Fibroblast of mammary gland (primary cell): ENCODE data around the gene ATP6V0E1.

Experiments used
- DNase-seq: peaks from one replicate; pipeline ENCODE4 v3.0.0-alpha.2; 2010; ENCODE audit warnings: low read depth
- H3K4me3 ChIP-seq: 2 replicates; pipeline ENCODE4 v1.5.1; 2011; ENCODE audit warnings: low read depth, mild to moderate bottlenecking, low read length, moderate library complexity; ENCODE audit not compliant: control insufficient read depth
- TF ChIP-seq, protein P1 (sequence below): conservative IDR thresholded peaks from 2 replicates; pipeline ENCODE4 v1.5.1; 2011; ENCODE audit warnings: low read depth, low read length, inconsistent platforms; ENCODE audit not compliant: control insufficient read depth, insufficient read depth

ATP6V0E1 gene

DNA sequence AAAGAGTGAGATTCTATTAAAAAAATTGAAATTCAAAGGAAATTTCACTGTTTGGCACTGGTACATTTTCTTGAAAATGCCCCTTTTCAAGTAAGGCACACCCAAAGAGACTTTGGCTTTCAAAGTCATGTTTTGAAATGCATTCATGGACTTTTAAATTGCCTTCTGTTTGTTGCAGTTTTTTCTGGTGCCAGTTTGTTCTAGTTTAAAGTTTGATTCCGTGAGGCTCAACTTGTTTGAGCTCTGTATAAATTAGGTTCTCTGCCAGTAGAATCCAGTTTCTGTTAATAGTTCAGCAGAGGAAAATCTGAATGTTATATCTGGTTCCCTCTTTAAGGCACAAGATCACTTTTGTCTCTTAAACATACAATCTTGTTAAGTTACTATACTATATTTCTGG, 16.4 kb downstream of the ATP6V0E1 start:
- DNase-seq = no peak
- H3K4me3 ChIP-seq = no peak overlapping the region
- TF ChIP-seq, protein P1, sequence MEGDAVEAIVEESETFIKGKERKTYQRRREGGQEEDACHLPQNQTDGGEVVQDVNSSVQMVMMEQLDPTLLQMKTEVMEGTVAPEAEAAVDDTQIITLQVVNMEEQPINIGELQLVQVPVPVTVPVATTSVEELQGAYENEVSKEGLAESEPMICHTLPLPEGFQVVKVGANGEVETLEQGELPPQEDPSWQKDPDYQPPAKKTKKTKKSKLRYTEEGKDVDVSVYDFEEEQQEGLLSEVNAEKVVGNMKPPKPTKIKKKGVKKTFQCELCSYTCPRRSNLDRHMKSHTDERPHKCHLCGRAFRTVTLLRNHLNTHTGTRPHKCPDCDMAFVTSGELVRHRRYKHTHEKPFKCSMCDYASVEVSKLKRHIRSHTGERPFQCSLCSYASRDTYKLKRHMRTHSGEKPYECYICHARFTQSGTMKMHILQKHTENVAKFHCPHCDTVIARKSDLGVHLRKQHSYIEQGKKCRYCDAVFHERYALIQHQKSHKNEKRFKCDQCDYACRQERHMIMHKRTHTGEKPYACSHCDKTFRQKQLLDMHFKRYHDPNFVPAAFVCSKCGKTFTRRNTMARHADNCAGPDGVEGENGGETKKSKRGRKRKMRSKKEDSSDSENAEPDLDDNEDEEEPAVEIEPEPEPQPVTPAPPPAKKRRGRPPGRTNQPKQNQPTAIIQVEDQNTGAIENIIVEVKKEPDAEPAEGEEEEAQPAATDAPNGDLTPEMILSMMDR = no peak

DNA sequence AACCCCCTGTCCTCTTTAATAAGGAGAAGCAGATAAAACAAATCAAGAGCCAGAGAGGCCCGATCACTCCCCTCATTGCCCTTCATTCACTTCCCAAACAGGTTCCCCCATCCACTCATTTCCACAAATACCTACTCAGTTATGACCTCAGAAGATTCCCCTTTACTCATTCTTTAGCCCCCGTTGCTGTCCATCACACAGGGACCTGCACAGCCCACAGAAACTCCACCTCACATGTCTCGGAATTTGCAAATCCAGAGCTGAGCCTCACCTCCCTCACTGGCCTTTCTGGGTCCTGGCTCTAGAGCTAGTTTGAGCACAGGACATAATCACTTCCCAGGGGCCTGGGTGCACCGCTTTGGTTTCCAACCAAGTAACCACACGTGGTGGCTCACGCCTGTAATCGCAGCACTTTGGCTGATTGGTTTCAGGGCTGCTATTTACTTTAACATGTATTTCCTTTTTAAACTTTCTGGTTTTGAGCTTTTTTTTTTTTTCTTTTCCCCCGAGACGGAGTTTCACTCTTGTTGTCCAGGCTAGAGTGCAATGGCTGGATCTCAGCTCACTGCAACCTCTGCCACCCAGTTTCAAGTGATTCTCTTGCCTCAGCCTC, 17.8 kb downstream of the ATP6V0E1 start:
- no peak overlapping the region for H3K4me3 ChIP-seq
- TF ChIP-seq, protein P1 = no peak
- DNase-seq = no peak

DNA sequence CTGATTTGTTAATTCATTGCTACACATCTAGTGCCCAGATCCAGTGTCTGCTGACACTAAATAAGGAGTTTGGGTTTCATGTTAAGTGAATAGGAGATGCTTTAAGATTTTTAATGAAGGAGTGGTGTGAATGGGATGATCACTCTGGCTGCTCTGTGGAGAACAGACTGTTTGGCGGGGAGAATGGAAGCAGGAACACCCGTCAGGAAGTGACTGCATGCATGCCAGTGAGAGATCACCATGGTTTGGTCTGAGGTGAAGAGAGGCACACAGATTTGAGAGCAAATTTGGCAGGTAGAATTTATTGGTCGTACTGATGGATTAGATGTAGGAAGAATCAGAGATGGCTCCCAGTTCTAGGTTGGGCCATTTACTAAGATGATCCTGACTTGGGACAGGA, 19.8 kb downstream of the ATP6V0E1 start:
- no peak overlapping the region for H3K4me3 ChIP-seq
- TF ChIP-seq, protein P1 = no peak
- no peak for DNase-seq

DNA sequence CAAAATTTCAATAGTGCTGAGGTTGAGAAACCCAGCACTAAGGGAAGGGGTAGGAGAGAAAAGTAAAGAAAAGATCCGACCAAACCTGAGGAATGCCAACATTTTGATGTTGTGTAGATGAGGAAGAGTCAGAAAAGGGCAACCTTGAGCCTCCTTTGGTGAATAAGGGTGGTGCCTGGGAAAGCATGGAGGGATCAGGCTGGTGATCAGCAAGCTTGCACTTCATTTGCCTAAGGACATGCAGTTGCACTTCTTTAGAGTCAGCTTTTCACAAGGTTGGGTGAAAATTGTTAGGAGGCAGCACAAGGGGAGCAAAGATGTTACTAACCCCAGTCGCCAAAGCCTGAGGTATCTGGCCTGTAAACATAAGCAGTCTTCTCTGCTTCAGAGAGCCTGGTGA, 20.4 kb downstream of the ATP6V0E1 start:
- TF ChIP-seq, protein P1 = no peak
- DNase-seq = no peak
- no peak overlapping the region for H3K4me3 ChIP-seq

DNA sequence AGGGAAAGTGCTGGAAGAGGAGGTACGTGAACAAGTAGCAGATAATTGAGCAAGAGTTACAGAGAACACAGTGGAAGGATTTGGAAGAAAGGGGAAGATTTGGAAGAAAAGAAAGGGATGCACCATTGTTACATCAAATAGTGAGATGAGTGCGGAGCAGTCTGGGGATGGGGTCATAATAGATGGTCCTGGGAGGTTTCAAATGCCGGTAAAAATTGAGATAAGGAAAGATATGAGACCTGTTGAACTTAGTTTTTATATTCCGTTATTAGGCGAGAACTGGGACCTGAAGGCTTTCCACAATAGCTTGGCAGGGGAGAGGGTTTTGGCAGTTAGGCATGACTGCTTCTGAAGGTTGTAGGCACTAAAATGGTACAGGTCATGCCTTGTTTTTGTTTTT, 20.9 kb downstream of the ATP6V0E1 start:
- H3K4me3 ChIP-seq = no peak overlapping the region
- TF ChIP-seq, protein P1 = no peak

DNA sequence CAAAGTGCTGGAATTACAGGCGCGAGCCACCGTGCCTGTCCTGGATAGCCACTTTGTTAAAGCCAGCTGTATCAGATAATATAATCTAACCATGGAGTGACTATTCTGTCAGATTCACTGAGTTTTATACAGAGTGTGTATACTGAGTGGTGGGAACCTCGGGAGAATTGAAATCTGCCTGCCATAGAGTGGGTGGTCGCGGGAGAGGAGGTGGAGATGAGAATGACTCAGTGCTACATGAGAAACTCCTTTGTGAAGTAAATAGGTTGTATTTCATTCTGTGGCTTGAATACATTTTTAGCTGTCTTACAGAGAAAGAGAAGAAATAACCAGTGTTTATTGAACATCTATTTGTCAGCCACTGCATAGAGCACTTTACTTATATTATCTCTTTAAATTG, 26.4 kb downstream of the ATP6V0E1 start:
- TF ChIP-seq, protein P1 = no peak
- no peak overlapping the region for H3K4me3 ChIP-seq
- peak; percentile 35 for DNase-seq

More for the DNA sequence above, 20.9 kb downstream of the ATP6V0E1 start:
- DNase-seq = no peak
